ENCODE measurements around the gene DBP.
"Not testable (repeated sequence)": the region's sequence is repeated elsewhere in the genome, so short reads cannot be mapped to it uniquely, and the experiment has no call there.

The DBP gene

GRCh38 chr19:48636859-48637448 lies at the start of gene DBP:
TSS of gene DBP (minus strand) at chr19:48637379. CDS start at chr19:48636994, 385 bp downstream.
- peak in 6 of 14 donors; percentile 72 to 92 (median 78) for DNase-seq

- DNase-seq, result not testable (repeated sequence)
Measured at GRCh38 chr19:48686637-48687036, 49.5 kb upstream of the DBP start.

GRCh38 chr19:48686088-48686487 lies 48.9 kb upstream of the DBP start:
- no peak for DNase-seq

- DNase-seq, result no peak
Measured at GRCh38 chr19:48685583-48685982, 48.4 kb upstream of the DBP start.

- peak in 12 of 14 donors; percentile 5 to 79 (median 58) for DNase-seq
Measured at GRCh38 chr19:48683349-48683748, 46.2 kb upstream of the DBP start.

GRCh38 chr19:48681127-48681470 lies 43.9 kb upstream of the DBP start:
- DNase-seq, result no peak

GRCh38 chr19:48680436-48681126 lies 43.4 kb upstream of the DBP start:
- no peak for DNase-seq

- not testable (repeated sequence) for DNase-seq
Measured at GRCh38 chr19:48680006-48680405, 42.8 kb upstream of the DBP start.

GRCh38 chr19:48678201-48678600 lies 41.0 kb upstream of the DBP start:
- no peak for DNase-seq

GRCh38 chr19:48676887-48677286 lies 39.7 kb upstream of the DBP start:
- DNase-seq, result no peak

GRCh38 chr19:48676487-48676886 lies 39.3 kb upstream of the DBP start:
- no peak for DNase-seq

GRCh38 chr19:48674921-48675824 lies 38.0 kb upstream of the DBP start:
- peak in 13 of 14 donors; percentile 32 to 87 (median 74) for DNase-seq

GRCh38 chr19:48674216-48674809 lies 37.1 kb upstream of the DBP start:
- DNase-seq, result no peak

- no peak for DNase-seq
Measured at GRCh38 chr19:48673436-48674100, 36.4 kb upstream of the DBP start.

- no peak for DNase-seq
Measured at GRCh38 chr19:48672994-48673393, 35.8 kb upstream of the DBP start, which contains the start of gene NTN5. TSS of gene NTN5 (minus strand) at chr19:48673017. CDS start at chr19:48670986, 2,031 bp downstream.

- no peak for DNase-seq
Measured at GRCh38 chr19:48671446-48671995, 34.3 kb upstream of the DBP start.

GRCh38 chr19:48670699-48671445 lies 33.7 kb upstream of the DBP start:
- DNase-seq, result no peak

- no peak for DNase-seq
Measured at GRCh38 chr19:48669903-48670668, 32.9 kb upstream of the DBP start.

- DNase-seq, result no peak
Measured at GRCh38 chr19:48668761-48669160, 31.6 kb upstream of the DBP start.

GRCh38 chr19:48668332-48668731 lies 31.2 kb upstream of the DBP start:
- DNase-seq, result peak in 1 of 14 donors; percentile 36

Measured in C1 segment of cervical spinal cord (tissue), 14 donors.